Spleen (tissue), 11 donors: ENCODE results near the gene VIPR1. TPM values are rescaled to one million over a fixed set of nuclear protein-coding genes. Genes with fewer than 3 reads are reported as not detected.

ENCODE experiments used
- DNase-seq: peaks from one replicate; pipeline ENCODE4 v3.0.0-alpha.2; 2020
- H3K27ac ChIP-seq, 8 donors: fragments of 200-600 bp; sonication (generic) in 7 of 8; 1 replicate in 4 of 8; 2 replicates in 4 of 8; pipeline versions ENCODE4 v1.5.0 to v1.8.0; 2016 to 2021; ENCODE audit warnings: inconsistent platforms in 4 of 8, mild to moderate bottlenecking in 4 of 8, moderate library complexity in 1 of 8
- H3K27me3 ChIP-seq, 7 donors: fragments of 200-600 bp; sonication (generic) in 6 of 7; replicated peaks in 1 of 7; 1 replicate in 4 of 7; 2 replicates in 3 of 7; pipeline versions ENCODE4 v1.5.0 to v1.8.0; 2016 to 2021; ENCODE audit warnings: inconsistent platforms in 3 of 7, mild to moderate bottlenecking in 1 of 7
- H3K36me3 ChIP-seq, 6 donors: fragments of 200-600 bp; sonication (generic) in 5 of 6; 1 replicate in 4 of 6; 2 replicates in 2 of 6; pipeline versions ENCODE4 v1.5.0 to v1.8.0; 2016 to 2021; ENCODE audit warnings: inconsistent platforms in 2 of 6
- H3K4me1 ChIP-seq, 6 donors: fragments of 200-600 bp; sonication (generic) in 5 of 6; 1 replicate in 3 of 6; 2 replicates in 3 of 6; pipeline versions ENCODE4 v1.5.0 to v1.8.0; 2016 to 2021; ENCODE audit warnings: inconsistent platforms in 3 of 6
- H3K4me3 ChIP-seq, 8 donors: fragments of 200-600 bp; sonication (generic) in 7 of 8; 1 replicate in 4 of 8; 2 replicates in 4 of 8; pipeline versions ENCODE4 v1.5.0 to v1.8.0; 2016 to 2021; ENCODE audit warnings: inconsistent platforms in 4 of 8, mild to moderate bottlenecking in 4 of 8, moderate library complexity in 2 of 8
- H3K9me3 ChIP-seq, 8 donors: fragments of 200-600 bp; sonication (generic) in 7 of 8; 1 replicate in 4 of 8; 2 replicates in 4 of 8; pipeline versions ENCODE4 v1.5.0 to v1.8.0; 2016 to 2021; ENCODE audit warnings: inconsistent platforms in 4 of 8
- CTCF ChIP-seq, 11 experiments: fragments of 200-600 bp in 7 of 11; fragments of 450-650 bp in 4 of 11; sonication (generic) in 4 of 11; IDR thresholded peaks in 8 of 11; conservative IDR thresholded peaks in 3 of 11; 1 replicate in 7 of 11; 2 replicates in 4 of 11; pipeline versions ENCODE4 v1.4.0 to v1.8.0; 2016 to 2021; ENCODE audit warnings: antibody characterized with exemption in 11 of 11, inconsistent platforms in 4 of 11, mild to moderate bottlenecking in 1 of 11
- POLR2A ChIP-seq, 3 donors: fragments of 450-650 bp; IDR thresholded peaks; one replicate each; pipeline ENCODE4 v1.5.1; 2017; ENCODE audit warnings: antibody characterized with exemption in 3 of 3, mild to moderate bottlenecking in 1 of 3
- POLR2AphosphoS5 ChIP-seq, 3 donors: sonication (generic); formaldehyde crosslinking; IDR thresholded peaks; one replicate each; pipeline ENCODE4 v1.5.1; 2017; ENCODE audit warnings: antibody characterized with exemption in 3 of 3
- WGBS, 5 donors: extraction: QIAGEN DNeasy Blood & Tissue Kit in 3 of 5; methylation state at CpG; one replicate each; pipeline versions ENCODE4 v1.1.5 to v1.1.7; 2013 to 2018; 5-methylcytosine and 5-hydroxymethylcytosine counted together
- intact Hi-C: fragments of 100-400 bp; cut with DNase I; formaldehyde crosslinking; loops from one replicate; pipeline ENCODE4 v1.15.0; 2023; ENCODE audit warnings: low total_unique reads
- polyA plus RNA-seq, 3 donors: library from polyadenylated mRNA; stranded (reverse); fragments of 200-250 nt; gene quantifications; one replicate each; pipeline ENCODE4 v1.2.1, GENCODE V29; 2013
- total RNA-seq, 7 donors: library from RNA; depleted of rRNA in 3 of 7; stranded (reverse); fragments of >200 nt in 3 of 7; fragmentation: NEBNext Ultra II Directional in 4 of 7; extraction: Animal tissue kit (Norgen Biotek cat#: 25700) in 4 of 7; gene quantifications; one replicate each; pipeline versions ENCODE4 v1.1.0 to v1.2.1, GENCODE V29; 2016 to 2021
- donor health status: healthy with polysubstance abuse.
- donor health status: DM: no; HTN: no; CAD: no; lungs with moderate emphysema.
- donor health status: DM: no; HTN: no; CAD: no.
- donor health status: Bipolar disorder and iron deficiency.
- donor health status: healthy.
- donor health status: DM: no; HTN: no; CAD: no.
- donor health status: DM: yes; HTN: yes; CAD: no.

VIPR1 gene
- total and polyA plus RNA-seq, 10 donors, result 2.0 to 16.3 (median 10.3) TPM

- H3K4me3 ChIP-seq, result no peak overlapping the region
- intact Hi-C loops, result no loop called here
- H3K4me1 ChIP-seq, result peaks cover 0 to 49% (median 17%) of the 10 kb centered on the region in 6 donors
- peak overlapping the region in 2 of 8 donors; percentile 33 to 42 for H3K27ac ChIP-seq
- WGBS, 5 donors, result 42 to 60% (median 49%) methylated on average over 7 of the region's 7 CpGs
- H3K27me3 ChIP-seq, result peaks cover 0 to 12% (median 0%) of the 10 kb centered on the region in 7 donors
- DNase-seq, result peak; percentile 66
- TF ChIP-seq CTCF (IDR thresholded peaks at IDR 0.05 in 8 of 11, conservative IDR thresholded peaks at IDR 0.05 in 3 of 11) (no peak), POLR2AphosphoS5 (IDR thresholded peaks at IDR 0.05) (peak in 1 of 3 donors; percentile 18), POLR2A (IDR thresholded peaks at IDR 0.05) (no peak)
- no peaks in the 10 kb centered on the region for H3K36me3 ChIP-seq
- no peaks in the 10 kb centered on the region for H3K9me3 ChIP-seq
These were observed 4.8 kb downstream of the VIPR1 start for GRCh38 chr3:42507252-42507651.

- DNase-seq, result peak; percentile 27
- intact Hi-C loops, result no loop called here
- peaks cover 0 to 43% (median 11%) of the 10 kb centered on the region in 6 donors for H3K4me1 ChIP-seq
- 34 to 48% (median 39%) methylated on average over 6 of the region's 6 CpGs for WGBS, 5 donors
- H3K27me3 ChIP-seq, result peaks cover 0 to 6% (median 0%) of the 10 kb centered on the region in 7 donors
- no peak overlapping the region for H3K4me3 ChIP-seq
- TF ChIP-seq POLR2A (IDR thresholded peaks at IDR 0.05) (no peak), CTCF (IDR thresholded peaks at IDR 0.05 in 8 of 11, conservative IDR thresholded peaks at IDR 0.05 in 3 of 11) (no peak), POLR2AphosphoS5 (IDR thresholded peaks at IDR 0.05) (no peak)
- no peak overlapping the region for H3K27ac ChIP-seq
- H3K9me3 ChIP-seq, result no peaks in the 10 kb centered on the region
- H3K36me3 ChIP-seq, result no peaks in the 10 kb centered on the region
These were observed 5.4 kb downstream of the VIPR1 start for GRCh38 chr3:42507761-42508335.

GRCh38 chr3:42508562-42508961 is 6.1 kb downstream of the VIPR1 start:
- TF ChIP-seq CTCF (IDR thresholded peaks at IDR 0.05 in 8 of 11, conservative IDR thresholded peaks at IDR 0.05 in 3 of 11) (no peak), POLR2AphosphoS5 (IDR thresholded peaks at IDR 0.05) (no peak), POLR2A (IDR thresholded peaks at IDR 0.05) (no peak)
- WGBS, 5 donors, result 75 to 84% (median 80%) methylated on average over 4 of the region's 4 CpGs
- no peak for DNase-seq
- Histone ChIP-seq H3K9me3 (no peaks in the 10 kb centered on the region), H3K27ac (no peak overlapping the region), H3K27me3 (no peaks in the 10 kb centered on the region), H3K4me1 (peaks cover 0 to 36% (median 6%) of the 10 kb centered on the region in 6 donors), H3K36me3 (no peaks in the 10 kb centered on the region), H3K4me3 (no peak overlapping the region)
- intact Hi-C loops, result no loop called here

GRCh38 chr3:42509111-42509510 is 6.7 kb downstream of the VIPR1 start:
- Histone ChIP-seq H3K27me3 (no peaks in the 10 kb centered on the region), H3K27ac (no peak overlapping the region), H3K4me1 (peaks cover 0 to 31% (median 6%) of the 10 kb centered on the region in 6 donors), H3K36me3 (peaks cover 0 to 4% (median 0%) of the 10 kb centered on the region in 6 donors), H3K9me3 (no peaks in the 10 kb centered on the region), H3K4me3 (no peak overlapping the region)
- no peak for TF ChIP-seq CTCF (IDR thresholded peaks at IDR 0.05 in 8 of 11, conservative IDR thresholded peaks at IDR 0.05 in 3 of 11)
- no peak for TF ChIP-seq POLR2A (IDR thresholded peaks at IDR 0.05)
- TF ChIP-seq POLR2AphosphoS5 (IDR thresholded peaks at IDR 0.05), result no peak
- intact Hi-C loops, result no loop called here
- DNase-seq, result peak; percentile 40
- 66 to 83% (median 72%) methylated on average over 3 of the region's 3 CpGs for WGBS, 5 donors
